HUDEP-2 (cell line): ENCODE results near the gene SUSD6.

Experiments used
- DNase-seq, 76 experiments: peaks; one replicate each; lab custom pipeline; 2025; ENCODE audit not compliant: unreplicated experiment in 76 of 76; lab: John Stamatoyannopoulos, UW

Gene SUSD6

GRCh38 chr14:69749956-69750355 is 138.6 kb downstream of the SUSD6 start:
- no peak for DNase-seq

- no peak for DNase-seq
Observed at GRCh38 chr14:69750495-69750894, 139.1 kb downstream of the SUSD6 start.

- no peak for DNase-seq
Observed at GRCh38 chr14:69752773-69753172, 141.4 kb downstream of the SUSD6 start.

GRCh38 chr14:69753860-69754259 is 142.5 kb downstream of the SUSD6 start:
- no peak for DNase-seq

GRCh38 chr14:69754487-69754886 is 143.1 kb downstream of the SUSD6 start:
- DNase-seq = peak in 69 of 76 experiments; percentile 8 to 84 (median 50)

- no peak for DNase-seq
Observed at GRCh38 chr14:69755296-69755695, 143.9 kb downstream of the SUSD6 start.

- DNase-seq = peak in 5 of 76 experiments; percentile 2 to 26 (median 18)
Observed at GRCh38 chr14:69755784-69756183, 144.4 kb downstream of the SUSD6 start.

GRCh38 chr14:69756298-69756697 is 144.9 kb downstream of the SUSD6 start:
- DNase-seq = no peak

- no peak for DNase-seq
Observed at GRCh38 chr14:69760810-69761209, 149.4 kb downstream of the SUSD6 start.

- DNase-seq = no peak
Observed at GRCh38 chr14:69763761-69764510, 152.5 kb downstream of the SUSD6 start.
